CD4-positive, alpha-beta T cell (primary cell): ENCODE data around the gene MCF2L2. TPM values are rescaled to one million over a fixed set of nuclear protein-coding genes. Genes with fewer than 3 reads are reported as not detected.

Experiments
- ATAC-seq: fragments of 200-7000 bp; cut with Tn5 transposase; one replicate; pipeline ENCODE4 v1.10.0; 2022; ENCODE audit warnings: mild to moderate bottlenecking; ENCODE audit not compliant: poor library complexity
- CTCF ChIA-PET: fragments of 350-600 bp; sonication (Branson Sonifier 250); formaldehyde crosslinking; loops from one replicate; lab custom pipeline; 2021; ENCODE audit warnings: antibody characterized with exemption, inconsistent platforms; lab: Charles Lee
- POLR2A ChIA-PET: fragments of 350-600 bp; sonication (Branson Sonifier 250); formaldehyde crosslinking; loops from one replicate; lab custom pipeline; 2021; ENCODE audit warnings: antibody characterized with exemption, inconsistent platforms; lab: Charles Lee
- DNase-seq, 14 experiments: peaks; one replicate each; pipeline ENCODE4 v3.0.0-alpha.2; 2013 to 2020; ENCODE audit warnings: mixed read lengths in 2 of 14
- H3K27ac ChIP-seq, 2 donors: one replicate each; pipeline versions ENCODE4 v1.5.1 to v1.7.0; 2013; ENCODE audit warnings: low read length in 2 of 2, low read depth in 1 of 2, mild to moderate bottlenecking in 1 of 2
- H3K27me3 ChIP-seq, 2 experiments: 1 replicate in 1 of 2; 2 replicates in 1 of 2; pipeline versions ENCODE4 v1.6.1 to v1.7.0; 2013; ENCODE audit warnings: low read length in 2 of 2, control low read depth in 1 of 2, mild to moderate bottlenecking in 1 of 2, moderate library complexity in 1 of 2; ENCODE audit not compliant: insufficient read depth in 2 of 2, control insufficient read depth in 1 of 2
- H3K36me3 ChIP-seq: one replicate; pipeline ENCODE4 v1.6.1; 2013; ENCODE audit warnings: low read length, control low read depth; ENCODE audit not compliant: insufficient read depth
- H3K4me1 ChIP-seq: one replicate; pipeline ENCODE4 v1.6.1; 2013; ENCODE audit warnings: low read length, control low read depth; ENCODE audit not compliant: insufficient read depth
- H3K4me3 ChIP-seq: one replicate; pipeline ENCODE4 v1.5.1; 2013; ENCODE audit warnings: mild to moderate bottlenecking, low read length, moderate library complexity
- H3K9me3 ChIP-seq, 2 experiments: 1 replicate in 1 of 2; 2 replicates in 1 of 2; pipeline versions ENCODE4 v1.6.1 to v1.7.0; 2013; ENCODE audit warnings: low read length in 2 of 2, mild to moderate bottlenecking in 2 of 2, control low read depth in 1 of 2, moderate library complexity in 1 of 2; ENCODE audit not compliant: control insufficient read depth in 1 of 2, insufficient read depth in 1 of 2
- H3K27ac Mint-ChIP-seq: one replicate; pipeline ENCODE4 v1.8.0; 2020; ENCODE audit warnings: mixed read lengths
- H3K27me3 Mint-ChIP-seq: one replicate; pipeline ENCODE4 v1.8.0; 2021; ENCODE audit warnings: mixed read lengths
- H3K36me3 Mint-ChIP-seq: one replicate; pipeline ENCODE4 v1.8.0; 2021; ENCODE audit warnings: low read depth, mixed read lengths
- H3K4me1 Mint-ChIP-seq: one replicate; pipeline ENCODE4 v1.8.0; 2021; ENCODE audit warnings: low read depth, mixed read lengths
- H3K4me3 Mint-ChIP-seq: one replicate; pipeline ENCODE4 v1.8.0; 2020; ENCODE audit warnings: mild to moderate bottlenecking, mixed read lengths
- H3K9me3 Mint-ChIP-seq: one replicate; pipeline ENCODE4 v1.8.0; 2020; ENCODE audit warnings: mixed read lengths
- intact Hi-C, 2 experiments: fragments of 100-400 bp; cut with DNase I in 1 of 2; cut with micrococcal nuclease in 1 of 2; formaldehyde crosslinking; loops; one replicate each; pipeline versions ENCODE4 v1.15.1 to v1.9.0; 2023 to 2025; cut with DNase I, micrococcal nuclease
- total RNA-seq, 174 experiments: library from RNA in 2 of 174; stranded (reverse) in 2 of 174; gene quantifications; one replicate each; pipeline ENCODE4 v1.2.3 and lab custom pipeline; 2021 to 2026
- TF ChIP-seq, protein P1 (sequence below): fragments of 200-600 bp; IDR thresholded peaks from one replicate; pipeline ENCODE4 v1.8.0; 2022; ENCODE audit warnings: antibody characterized with exemption, mild to moderate bottlenecking

Gene MCF2L2
- total RNA-seq, 2 experiments from 2014 or later, result 3.8 to 4.1 TPM

DNA sequence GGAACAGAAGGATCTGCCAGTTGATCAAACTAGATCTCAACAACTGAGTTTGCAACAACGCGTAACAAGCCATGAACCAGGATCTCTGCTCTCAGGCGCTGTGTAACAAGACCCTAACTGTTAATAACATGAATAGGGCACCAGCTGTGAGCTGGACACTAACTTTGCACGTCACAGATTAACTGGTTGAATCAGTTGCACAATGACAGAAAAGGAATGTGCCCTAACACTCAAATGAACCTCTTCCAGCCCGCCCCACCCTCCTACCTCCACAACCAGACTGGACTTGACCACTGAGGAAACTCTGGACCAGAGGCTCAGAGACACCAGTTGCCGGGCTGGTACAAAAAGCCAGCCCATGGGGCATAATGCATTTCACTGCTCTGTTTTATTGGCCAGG is 34.3 kb downstream of the MCF2L2 start:
- Mint-ChIP-seq H3K4me1 (no peaks in the 10 kb centered on the region), H3K9me3 (no peaks in the 10 kb centered on the region), H3K27ac (no peak overlapping the region), H3K4me3 (no peak overlapping the region), H3K36me3 (no peaks in the 10 kb centered on the region), H3K27me3 (no peaks in the 10 kb centered on the region)
- no peak overlapping the region for H3K27ac ChIP-seq
- no peak overlapping the region for H3K4me3 ChIP-seq
- intact Hi-C loops, result no loop called here
- no peak for ATAC-seq
- ChIA-PET CTCF (interaction anchor here (0.6 kb wide), 1 partner anchor 71 kb away, joined by 3 read pairs; no protein-coding TSS in a partner anchor), POLR2A (no interaction called here)
- no peak for DNase-seq
- H3K36me3 ChIP-seq, result no peaks in the 10 kb centered on the region
- H3K4me1 ChIP-seq, result no peaks in the 10 kb centered on the region
- H3K27me3 ChIP-seq, result no peaks in the 10 kb centered on the region
- no peaks in the 10 kb centered on the region for H3K9me3 ChIP-seq
- TF ChIP-seq, protein P1, sequence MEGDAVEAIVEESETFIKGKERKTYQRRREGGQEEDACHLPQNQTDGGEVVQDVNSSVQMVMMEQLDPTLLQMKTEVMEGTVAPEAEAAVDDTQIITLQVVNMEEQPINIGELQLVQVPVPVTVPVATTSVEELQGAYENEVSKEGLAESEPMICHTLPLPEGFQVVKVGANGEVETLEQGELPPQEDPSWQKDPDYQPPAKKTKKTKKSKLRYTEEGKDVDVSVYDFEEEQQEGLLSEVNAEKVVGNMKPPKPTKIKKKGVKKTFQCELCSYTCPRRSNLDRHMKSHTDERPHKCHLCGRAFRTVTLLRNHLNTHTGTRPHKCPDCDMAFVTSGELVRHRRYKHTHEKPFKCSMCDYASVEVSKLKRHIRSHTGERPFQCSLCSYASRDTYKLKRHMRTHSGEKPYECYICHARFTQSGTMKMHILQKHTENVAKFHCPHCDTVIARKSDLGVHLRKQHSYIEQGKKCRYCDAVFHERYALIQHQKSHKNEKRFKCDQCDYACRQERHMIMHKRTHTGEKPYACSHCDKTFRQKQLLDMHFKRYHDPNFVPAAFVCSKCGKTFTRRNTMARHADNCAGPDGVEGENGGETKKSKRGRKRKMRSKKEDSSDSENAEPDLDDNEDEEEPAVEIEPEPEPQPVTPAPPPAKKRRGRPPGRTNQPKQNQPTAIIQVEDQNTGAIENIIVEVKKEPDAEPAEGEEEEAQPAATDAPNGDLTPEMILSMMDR, result no peak

GRCh38 chr3:183393625-183394024 is 34.8 kb downstream of the MCF2L2 start:
- H3K27me3 Mint-ChIP-seq, result no peaks in the 10 kb centered on the region
- Histone ChIP-seq H3K9me3 (no peaks in the 10 kb centered on the region), H3K27ac (no peak overlapping the region), H3K27me3 (no peaks in the 10 kb centered on the region), H3K36me3 (no peaks in the 10 kb centered on the region), H3K4me3 (no peak overlapping the region), H3K4me1 (no peaks in the 10 kb centered on the region)
- H3K36me3 Mint-ChIP-seq, result no peaks in the 10 kb centered on the region
- intact Hi-C loops, result no loop called here
- H3K27ac Mint-ChIP-seq, result no peak overlapping the region
- no peaks in the 10 kb centered on the region for H3K9me3 Mint-ChIP-seq
- ATAC-seq, result no peak
- no peak for DNase-seq
- TF ChIP-seq, protein P1, result no peak
- POLR2A ChIA-PET, result no interaction called here
- no peak overlapping the region for H3K4me3 Mint-ChIP-seq
- CTCF ChIA-PET, result interaction anchor here (0.6 kb wide), 1 partner anchor 71 kb away, joined by 3 read pairs; no protein-coding TSS in a partner anchor
- H3K4me1 Mint-ChIP-seq, result no peaks in the 10 kb centered on the region

DNA sequence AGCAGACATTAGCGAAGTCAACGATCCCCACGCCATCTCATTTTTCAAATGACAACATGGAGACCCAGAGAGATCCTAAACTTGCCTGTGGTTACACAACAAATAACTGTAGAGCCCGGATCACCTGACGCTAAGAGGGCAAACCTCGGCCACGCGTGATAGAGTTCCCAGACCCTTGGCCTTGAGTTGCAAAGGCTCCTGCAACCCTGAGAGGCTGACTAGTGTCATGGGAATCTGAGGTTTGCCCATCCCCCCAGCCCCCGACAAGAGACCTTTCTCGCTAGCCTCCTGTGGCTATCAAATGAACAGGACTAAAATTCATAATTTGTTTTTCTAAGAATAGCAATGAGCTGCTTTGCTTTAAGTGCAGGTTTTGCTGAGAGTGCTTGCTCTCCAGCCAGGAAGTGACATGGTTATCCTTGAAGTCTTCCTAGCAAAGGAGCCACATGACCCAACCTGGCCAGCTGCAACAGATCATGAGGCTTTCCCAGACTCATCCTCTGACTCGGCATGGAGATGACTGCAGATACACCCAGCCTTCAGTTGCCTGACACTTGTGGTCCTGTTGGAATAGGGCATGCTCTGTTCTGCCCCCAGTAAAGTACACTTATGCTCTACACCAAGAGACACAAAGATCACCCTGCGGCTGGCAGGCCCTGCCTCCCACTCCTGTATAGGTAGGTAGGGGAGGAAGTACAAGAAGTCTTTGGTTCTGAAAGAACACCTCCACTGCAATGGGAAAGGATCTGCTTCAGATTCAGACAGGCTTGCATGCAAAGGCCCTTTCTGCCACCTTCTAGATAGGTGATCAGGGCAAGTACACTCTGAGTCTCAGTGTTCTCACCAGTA is 36.0 kb downstream of the MCF2L2 start:
- Histone ChIP-seq H3K36me3 (no peaks in the 10 kb centered on the region), H3K9me3 (no peaks in the 10 kb centered on the region), H3K27me3 (no peaks in the 10 kb centered on the region), H3K27ac (no peak overlapping the region), H3K4me1 (no peaks in the 10 kb centered on the region), H3K4me3 (no peak overlapping the region)
- Mint-ChIP-seq H3K4me3 (no peak overlapping the region), H3K27me3 (no peaks in the 10 kb centered on the region), H3K27ac (no peak overlapping the region), H3K9me3 (no peaks in the 10 kb centered on the region), H3K36me3 (no peaks in the 10 kb centered on the region), H3K4me1 (no peaks in the 10 kb centered on the region)
- TF ChIP-seq, protein P1, result no peak
- intact Hi-C loops, result no loop called here
- ChIA-PET CTCF (interaction anchor here (1.4 kb wide), 1 partner anchor 269 kb away, joined by 3 read pairs; no protein-coding TSS in a partner anchor), POLR2A (no interaction called here)
- ATAC-seq, result no peak
- DNase-seq, result no peak
